ENCODE results near the gene ZDHHC6. TPM values are rescaled to one million over a fixed set of nuclear protein-coding genes. Genes with fewer than 3 reads are reported as not detected.
A peak's percentile ranks its signal among the peaks of the same experiment; 100 is the strongest.
"Not testable (repeated sequence)": the region's sequence is repeated elsewhere in the genome, so short reads cannot be mapped to it uniquely, and the experiment has no call there.

ZDHHC6 gene
- total and polyA plus RNA-seq, 8 donors: 20.0 to 57.1 (median 25.5) TPM

DNA sequence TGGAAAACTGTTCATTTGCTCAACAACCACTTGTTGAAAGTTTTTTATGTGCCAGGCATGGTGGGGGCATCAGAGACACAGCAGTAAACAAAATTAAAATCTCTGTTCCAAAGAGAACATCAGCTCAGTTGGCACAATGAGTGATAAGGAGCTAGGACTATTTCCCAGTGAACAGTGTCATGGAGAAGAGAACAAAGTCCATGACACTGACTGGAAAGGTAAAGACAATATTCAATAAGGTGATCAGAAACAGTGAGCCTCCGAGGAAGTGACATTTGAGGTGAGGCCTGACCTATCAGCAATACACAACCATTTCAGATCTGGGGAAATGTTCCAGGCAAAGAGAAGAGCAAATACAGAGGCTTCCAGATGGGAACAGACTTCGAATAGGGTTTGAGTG is 58.2 kb downstream of the ZDHHC6 start:
- WGBS, 5 donors: 39 to 54% (median 45%) methylated on average over 2 of the region's 2 CpGs
- peaks cover 9 to 56% (median 27%) of the 10 kb centered on the region in 4 donors for H3K4me1 ChIP-seq
- intact Hi-C loops (cut with DNase I; ENCODE audit: low total_unique reads): no loop called here
- no peak for DNase-seq
- H3K36me3 ChIP-seq: no peaks in the 10 kb centered on the region
- H3K4me3 ChIP-seq: no peak overlapping the region
- peak overlapping the region; percentile 41 to 78 (median 53) for H3K27ac ChIP-seq
- TF ChIP-seq POLR2AphosphoS5 (IDR thresholded peaks at IDR 0.05): no peak
- TF ChIP-seq POLR2A (IDR thresholded peaks at IDR 0.05): no peak
- no peak for TF ChIP-seq CTCF (IDR thresholded peaks at IDR 0.05)
- TF ChIP-seq EP300 (IDR thresholded peaks at IDR 0.05): no peak
- no peaks in the 10 kb centered on the region for H3K27me3 ChIP-seq
- H3K9me3 ChIP-seq: no peaks in the 10 kb centered on the region

DNA sequence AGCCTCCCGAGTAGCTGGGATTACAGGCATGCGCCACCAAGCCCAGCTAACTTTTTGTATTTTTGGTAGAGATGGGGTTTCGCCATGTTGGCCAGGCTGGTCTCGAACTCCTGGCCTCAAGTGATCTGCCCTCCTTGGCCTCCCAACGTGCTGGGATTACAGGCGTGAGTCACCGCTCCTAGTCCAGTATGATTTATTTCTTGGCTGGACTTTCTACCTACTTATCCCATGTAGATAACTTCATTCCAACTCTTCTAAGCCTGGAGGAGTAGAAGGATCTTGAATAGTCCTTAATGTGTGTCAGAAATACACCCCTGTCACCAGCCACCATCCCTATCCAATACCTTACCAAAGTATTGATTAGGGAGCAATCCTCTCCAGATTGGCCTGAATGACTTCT is 58.7 kb downstream of the ZDHHC6 start:
- H3K27ac ChIP-seq: peak overlapping the region in 2 of 5 donors; percentile 53 to 64
- 79 to 89% (median 82%) methylated on average over 7 of the region's 7 CpGs for WGBS, 5 donors
- H3K9me3 ChIP-seq; H3K36me3 ChIP-seq; intact Hi-C loops (cut with DNase I; ENCODE audit: low total_unique reads); H3K27me3 ChIP-seq; DNase-seq; H3K4me3 ChIP-seq: not testable (repeated sequence)
- H3K4me1 ChIP-seq: peaks cover 10 to 58% (median 29%) of the 10 kb centered on the region in 4 donors

GRCh38 chr10:112385201-112385600 is 61.5 kb downstream of the ZDHHC6 start:
- Histone ChIP-seq H3K27me3 (no peaks in the 10 kb centered on the region), H3K4me1 (peaks cover 0 to 39% (median 23%) of the 10 kb centered on the region in 4 donors), H3K4me3 (no peak overlapping the region), H3K9me3 (no peaks in the 10 kb centered on the region), H3K27ac (no peak overlapping the region), H3K36me3 (peaks cover 0 to 7% (median 2%) of the 10 kb centered on the region in 4 donors)
- WGBS, 5 donors: 80 to 85% (median 83%) methylated on average over 4 of the region's 4 CpGs
- DNase-seq: no peak
- intact Hi-C loops (cut with DNase I; ENCODE audit: low total_unique reads): no loop called here
- no peak for TF ChIP-seq POLR2AphosphoS5 (IDR thresholded peaks at IDR 0.05)
- no peak for TF ChIP-seq CTCF (IDR thresholded peaks at IDR 0.05)
- no peak for TF ChIP-seq POLR2A (IDR thresholded peaks at IDR 0.05)
- TF ChIP-seq EP300 (IDR thresholded peaks at IDR 0.05): no peak

DNA sequence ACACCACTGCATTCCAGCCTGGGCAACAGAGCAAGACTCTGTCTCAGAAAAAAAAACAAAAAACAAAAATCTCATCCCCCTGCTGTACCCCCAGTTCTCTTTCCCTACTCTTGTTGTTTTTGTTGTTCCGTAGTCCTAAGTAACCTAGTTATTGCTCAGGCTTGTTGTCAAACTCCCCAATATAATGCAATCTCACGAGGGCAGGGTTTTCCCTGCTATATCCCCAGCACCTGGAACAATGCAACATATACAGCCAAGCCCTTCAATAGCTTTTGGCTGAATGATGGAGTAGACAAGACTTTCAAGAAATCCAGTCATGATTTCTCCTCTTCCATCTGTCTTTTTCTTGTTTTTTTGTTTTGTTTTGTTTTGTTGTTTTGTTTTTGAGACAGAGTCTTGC is 62.6 kb downstream of the ZDHHC6 start:
- intact Hi-C loops (cut with DNase I; ENCODE audit: low total_unique reads): no loop called here
- H3K36me3 ChIP-seq: peaks cover 0 to 12% (median 2%) of the 10 kb centered on the region in 4 donors
- H3K4me3 ChIP-seq: no peak overlapping the region
- no peak for TF ChIP-seq CTCF (IDR thresholded peaks at IDR 0.05)
- no peak for TF ChIP-seq POLR2AphosphoS5 (IDR thresholded peaks at IDR 0.05)
- no peak for TF ChIP-seq POLR2A (IDR thresholded peaks at IDR 0.05)
- TF ChIP-seq EP300 (IDR thresholded peaks at IDR 0.05): no peak
- peaks cover 5 to 34% (median 19%) of the 10 kb centered on the region in 4 donors for H3K4me1 ChIP-seq
- no peak for DNase-seq
- peak overlapping the region in 1 of 5 donors; percentile 71 for H3K27ac ChIP-seq
- no peaks in the 10 kb centered on the region for H3K9me3 ChIP-seq
- no peaks in the 10 kb centered on the region for H3K27me3 ChIP-seq
- WGBS, 5 donors: 76 to 86% (median 83%) methylated on average over 2 of the region's 2 CpGs

DNA sequence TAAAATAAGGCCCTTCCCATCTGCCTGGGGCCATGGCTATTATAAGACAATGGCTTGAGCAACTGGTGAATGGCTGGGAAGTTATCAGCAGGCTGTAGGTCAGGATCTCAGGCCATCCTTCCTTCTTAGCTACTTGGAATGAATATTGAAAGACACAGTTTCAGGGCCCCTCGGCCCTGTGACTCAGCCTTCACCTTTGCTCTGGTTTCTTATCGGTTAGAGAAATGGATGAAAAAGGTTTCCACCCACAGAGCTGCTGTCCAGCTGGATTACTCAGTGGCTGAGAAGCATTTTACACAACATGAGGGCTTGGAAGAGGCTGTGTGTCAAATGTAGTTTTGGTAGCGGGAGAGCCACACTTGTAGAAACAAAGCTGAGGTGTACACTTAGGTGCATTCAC is 63.4 kb downstream of the ZDHHC6 start:
- intact Hi-C loops (cut with DNase I; ENCODE audit: low total_unique reads): no loop called here
- H3K4me3 ChIP-seq: no peak overlapping the region
- H3K27me3 ChIP-seq: no peaks in the 10 kb centered on the region
- peaks cover 9 to 27% (median 19%) of the 10 kb centered on the region in 4 donors for H3K4me1 ChIP-seq
- peak overlapping the region in 4 of 5 donors; percentile 14 to 71 (median 32) for H3K27ac ChIP-seq
- TF ChIP-seq POLR2AphosphoS5 (IDR thresholded peaks at IDR 0.05) (peak in 2 of 3 donors; percentile 54 to 78), POLR2A (IDR thresholded peaks at IDR 0.05) (no peak)
- peak; percentile 70 to 84 for DNase-seq
- H3K36me3 ChIP-seq: peaks cover 0 to 12% (median 2%) of the 10 kb centered on the region in 4 donors
- WGBS, 5 donors: 29 to 40% (median 31%) methylated on average over 3 of the region's 3 CpGs
- no peaks in the 10 kb centered on the region for H3K9me3 ChIP-seq
